Kidney epithelial cell (primary cell): Measurements from ENCODE around the gene CHCHD3. TPM values are rescaled to one million over a fixed set of nuclear protein-coding genes. Genes with fewer than 3 reads are reported as not detected.

ENCODE experiments used
- DNase-seq: peaks from one replicate; pipeline ENCODE4 v3.0.0-alpha.2; 2010; ENCODE audit warnings: low read depth
- H3K27me3 ChIP-seq: 2 replicates; pipeline ENCODE4 v1.6.0; 2011; ENCODE audit warnings: low read length; ENCODE audit not compliant: control insufficient read depth, insufficient read depth
- H3K36me3 ChIP-seq: 2 replicates; pipeline ENCODE4 v1.5.1; 2011; ENCODE audit warnings: low read length; ENCODE audit not compliant: control insufficient read depth, insufficient read depth
- H3K4me3 ChIP-seq: 2 replicates; pipeline ENCODE4 v1.5.1; 2011; ENCODE audit warnings: low read depth, mild to moderate bottlenecking, control low read depth, low read length
- CTCF ChIP-seq: IDR thresholded peaks from 2 replicates; pipeline ENCODE4 v1.5.1; 2011; ENCODE audit warnings: mild to moderate bottlenecking, moderate library complexity, low read length, control low read depth, inconsistent platforms; ENCODE audit not compliant: insufficient read depth, poor library complexity, severe bottlenecking
- total RNA-seq: library from RNA; depleted of rRNA; stranded (reverse); fragments of >200 nt; gene quantifications from 2 replicates; pipeline ENCODE4 v1.2.3, GENCODE V29; 2015

CHCHD3 gene
- total RNA-seq, 1 donor from 2014 or later, result 119 TPM

- no peak for DNase-seq
- Histone ChIP-seq H3K36me3 (no peaks in the 10 kb centered on the region), H3K4me3 (no peak overlapping the region), H3K27me3 (peaks cover 2% of the 10 kb centered on the region)
- TF ChIP-seq CTCF, result no peak
Measured at GRCh38 chr7:133119067-133119466, 37.2 kb upstream of the CHCHD3 start.

- H3K27me3 ChIP-seq, result peaks cover 2% of the 10 kb centered on the region
- H3K36me3 ChIP-seq, result no peaks in the 10 kb centered on the region
- H3K4me3 ChIP-seq, result no peak overlapping the region
- DNase-seq, result no peak
- no peak for TF ChIP-seq CTCF
Measured at GRCh38 chr7:133118261-133118660, 36.4 kb upstream of the CHCHD3 start.

DNA sequence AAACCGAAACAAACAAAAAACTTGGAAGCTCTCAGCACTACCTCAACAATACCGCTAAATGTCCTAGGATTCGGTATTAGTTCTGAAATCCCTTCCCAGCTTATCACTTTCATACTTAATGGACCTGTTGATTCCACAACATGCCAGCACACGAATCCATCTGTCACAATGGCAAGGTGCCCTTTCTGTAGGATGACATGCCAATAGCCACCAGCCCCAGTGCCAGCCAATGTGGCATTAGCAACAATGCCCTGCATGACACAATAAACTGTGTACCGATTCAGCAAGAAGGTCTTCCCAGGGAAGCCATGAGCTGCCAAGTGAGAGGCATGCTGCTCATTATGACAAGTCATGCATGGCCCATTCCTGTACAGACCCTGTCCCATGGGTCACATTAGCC lies 35.6 kb upstream of the CHCHD3 start:
- Histone ChIP-seq H3K36me3 (no peaks in the 10 kb centered on the region), H3K4me3 (no peak overlapping the region), H3K27me3 (peaks cover 2% of the 10 kb centered on the region)
- no peak for DNase-seq
- no peak for TF ChIP-seq CTCF

DNA sequence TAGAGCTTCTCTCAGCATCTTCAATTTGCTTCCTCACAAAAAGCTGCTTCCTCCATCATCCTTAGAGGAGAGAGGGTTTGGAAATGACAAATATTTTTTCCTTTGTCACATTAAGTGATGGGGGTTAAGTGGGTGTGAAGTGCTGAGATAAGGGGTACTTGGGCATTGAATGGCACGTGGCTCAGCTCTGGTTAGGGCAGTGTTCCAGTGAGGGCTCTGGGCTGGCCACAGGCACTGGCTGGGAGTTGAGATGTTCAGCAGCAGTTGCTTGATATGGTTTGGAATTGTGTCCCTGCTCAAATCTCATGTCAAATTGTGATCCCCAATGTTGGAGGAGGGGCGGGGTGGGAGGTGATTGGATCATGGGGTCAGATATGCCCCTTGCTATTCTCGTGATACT lies 33.7 kb upstream of the CHCHD3 start:
- H3K27me3 ChIP-seq, result peaks cover 2% of the 10 kb centered on the region
- TF ChIP-seq CTCF, result no peak
- no peak for DNase-seq
- no peak overlapping the region for H3K4me3 ChIP-seq
- H3K36me3 ChIP-seq, result no peaks in the 10 kb centered on the region

GRCh38 chr7:133114519-133114918 lies 32.6 kb upstream of the CHCHD3 start:
- H3K36me3 ChIP-seq, result no peaks in the 10 kb centered on the region
- H3K27me3 ChIP-seq, result peaks cover 2% of the 10 kb centered on the region
- no peak overlapping the region for H3K4me3 ChIP-seq
- no peak for DNase-seq
- no peak for TF ChIP-seq CTCF

- Histone ChIP-seq H3K27me3 (no peaks in the 10 kb centered on the region), H3K36me3 (no peaks in the 10 kb centered on the region), H3K4me3 (no peak overlapping the region)
- no peak for DNase-seq
- no peak for TF ChIP-seq CTCF
Measured at GRCh38 chr7:133112976-133113375, 31.1 kb upstream of the CHCHD3 start.
